ENCODE data around the gene NEURL3.
"Not testable (repeated sequence)": the region's sequence is repeated elsewhere in the genome, so short reads cannot be mapped to it uniquely, and the experiment has no call there.

Gene NEURL3

GRCh38 chr2:96485751-96486651, 19.2 kb downstream of the NEURL3 start:
- no peak for DNase-seq (ENCODE audit: low spot score)

- no peak for DNase-seq (ENCODE audit: low spot score)
Observed at GRCh38 chr2:96485350-96485749, 19.8 kb downstream of the NEURL3 start.

- no peak for DNase-seq (ENCODE audit: low spot score)
Observed at GRCh38 chr2:96484091-96484490, 21.1 kb downstream of the NEURL3 start.

- DNase-seq (ENCODE audit: low spot score): no peak
Observed at GRCh38 chr2:96477458-96477857, 27.7 kb downstream of the NEURL3 start.

GRCh38 chr2:96471772-96472171, 33.4 kb downstream of the NEURL3 start:
- no peak for DNase-seq (ENCODE audit: low spot score)

GRCh38 chr2:96470636-96471035, 34.5 kb downstream of the NEURL3 start:
- DNase-seq (ENCODE audit: low spot score): no peak

- DNase-seq (ENCODE audit: low spot score): no peak
Observed at GRCh38 chr2:96470109-96470508, 35.0 kb downstream of the NEURL3 start.

- DNase-seq (ENCODE audit: low spot score): no peak
Observed at GRCh38 chr2:96468904-96469303, 36.3 kb downstream of the NEURL3 start.

- DNase-seq (ENCODE audit: low spot score): no peak
Observed at GRCh38 chr2:96464651-96465050, 40.5 kb downstream of the NEURL3 start.

- no peak for DNase-seq (ENCODE audit: low spot score)
Observed at GRCh38 chr2:96464061-96464460, 41.1 kb downstream of the NEURL3 start.

- no peak for DNase-seq (ENCODE audit: low spot score)
Observed at GRCh38 chr2:96463119-96463518, 42.0 kb downstream of the NEURL3 start.

GRCh38 chr2:96461616-96462015, 43.5 kb downstream of the NEURL3 start:
- DNase-seq (ENCODE audit: low spot score): not testable (repeated sequence)

GRCh38 chr2:96452053-96452452, 53.1 kb downstream of the NEURL3 start:
- no peak for DNase-seq (ENCODE audit: low spot score)

- no peak for DNase-seq (ENCODE audit: low spot score)
Observed at GRCh38 chr2:96449637-96450036, 55.5 kb downstream of the NEURL3 start.

GRCh38 chr2:96449174-96449573, 56.0 kb downstream of the NEURL3 start:
- DNase-seq (ENCODE audit: low spot score): no peak

GRCh38 chr2:96447726-96448125, 57.4 kb downstream of the NEURL3 start:
- DNase-seq (ENCODE audit: low spot score): no peak

Data from SK-N-DZ (cell line).